ENCODE data around the gene TRPM3.
"Not testable (repeated sequence)": the region's sequence is repeated elsewhere in the genome, so short reads cannot be mapped to it uniquely, and the experiment has no call there.

Gene TRPM3

GRCh38 chr9:70753311-70753710, 368.1 kb downstream of the TRPM3 start:
- DNase-seq (ENCODE audit: low read depth in 2 of 2) = no peak

- no peak for DNase-seq (ENCODE audit: low read depth in 2 of 2)
These were observed 372.4 kb downstream of the TRPM3 start for GRCh38 chr9:70749066-70749465.

GRCh38 chr9:70747261-70747718, 374.1 kb downstream of the TRPM3 start:
- no peak for DNase-seq (ENCODE audit: low read depth in 2 of 2)

GRCh38 chr9:70746760-70747159, 374.7 kb downstream of the TRPM3 start:
- DNase-seq (ENCODE audit: low read depth in 2 of 2) = no peak

GRCh38 chr9:70746316-70746715, 375.1 kb downstream of the TRPM3 start:
- no peak for DNase-seq (ENCODE audit: low read depth in 2 of 2)

- DNase-seq (ENCODE audit: low read depth in 2 of 2) = not testable (repeated sequence)
These were observed 396.6 kb downstream of the TRPM3 start for GRCh38 chr9:70724794-70725193.

- DNase-seq (ENCODE audit: low read depth in 2 of 2) = not testable (repeated sequence)
These were observed 397.4 kb downstream of the TRPM3 start for GRCh38 chr9:70724025-70724424.

- DNase-seq (ENCODE audit: low read depth in 2 of 2) = not testable (repeated sequence)
These were observed 414.6 kb downstream of the TRPM3 start for GRCh38 chr9:70706797-70707196.

GRCh38 chr9:70701163-70701562, 420.3 kb downstream of the TRPM3 start:
- DNase-seq (ENCODE audit: low read depth in 2 of 2) = no peak

GRCh38 chr9:70696694-70697335, 424.6 kb downstream of the TRPM3 start:
- no peak for DNase-seq (ENCODE audit: low read depth in 2 of 2)

GRCh38 chr9:70694758-70695157, 426.7 kb downstream of the TRPM3 start:
- DNase-seq (ENCODE audit: low read depth in 2 of 2) = no peak

GRCh38 chr9:70693186-70693585, 428.2 kb downstream of the TRPM3 start:
- no peak for DNase-seq (ENCODE audit: low read depth in 2 of 2)

GRCh38 chr9:70692431-70692830, 429.0 kb downstream of the TRPM3 start:
- no peak for DNase-seq (ENCODE audit: low read depth in 2 of 2)

GRCh38 chr9:70688704-70689103, 432.7 kb downstream of the TRPM3 start:
- no peak for DNase-seq (ENCODE audit: low read depth in 2 of 2)

- no peak for DNase-seq (ENCODE audit: low read depth in 2 of 2)
These were observed 437.6 kb downstream of the TRPM3 start for GRCh38 chr9:70683841-70684240.

- no peak for DNase-seq (ENCODE audit: low read depth in 2 of 2)
These were observed 439.1 kb downstream of the TRPM3 start for GRCh38 chr9:70682298-70682697.

- no peak for DNase-seq (ENCODE audit: low read depth in 2 of 2)
These were observed 441.6 kb downstream of the TRPM3 start for GRCh38 chr9:70679845-70680244.

- DNase-seq (ENCODE audit: low read depth in 2 of 2) = no peak
These were observed 443.3 kb downstream of the TRPM3 start for GRCh38 chr9:70678153-70678552.

GRCh38 chr9:70677055-70677735, 444.2 kb downstream of the TRPM3 start:
- DNase-seq (ENCODE audit: low read depth in 2 of 2) = no peak

GRCh38 chr9:70675868-70676370, 445.5 kb downstream of the TRPM3 start:
- no peak for DNase-seq (ENCODE audit: low read depth in 2 of 2)

GRCh38 chr9:70673844-70674243, 447.6 kb downstream of the TRPM3 start:
- DNase-seq (ENCODE audit: low read depth in 2 of 2) = no peak

GRCh38 chr9:70672161-70672649, 449.2 kb downstream of the TRPM3 start:
- no peak for DNase-seq (ENCODE audit: low read depth in 2 of 2)

GRCh38 chr9:70668751-70669150, 452.7 kb downstream of the TRPM3 start:
- no peak for DNase-seq (ENCODE audit: low read depth in 2 of 2)
